ENCODE results near the gene EFNB3. TPM values are rescaled to one million over a fixed set of nuclear protein-coding genes. Genes with fewer than 3 reads are reported as not detected.

Gene EFNB3
- total RNA-seq, 1 donor from 2014 or later: 2.7 TPM

GRCh38 chr17:7732981-7733539, 28.1 kb downstream of the EFNB3 start:
- Histone ChIP-seq H3K4me3 (no peak overlapping the region), H3K36me3 (no peaks in the 10 kb centered on the region), H3K27ac (no peak overlapping the region), H3K9me3 (no peaks in the 10 kb centered on the region), H3K27me3 (no peaks in the 10 kb centered on the region), H3K4me1 (no peaks in the 10 kb centered on the region)
- intact Hi-C loops (cut with DNase I): no loop called here
- TF ChIP-seq POLR2AphosphoS5 (IDR thresholded peaks at IDR 0.05; ENCODE audit: insufficient read depth in 1 of 2, low read depth in 1 of 2): no peak
- no peak for TF ChIP-seq POLR2A (IDR thresholded peaks at IDR 0.05)
- TF ChIP-seq, protein P1, sequence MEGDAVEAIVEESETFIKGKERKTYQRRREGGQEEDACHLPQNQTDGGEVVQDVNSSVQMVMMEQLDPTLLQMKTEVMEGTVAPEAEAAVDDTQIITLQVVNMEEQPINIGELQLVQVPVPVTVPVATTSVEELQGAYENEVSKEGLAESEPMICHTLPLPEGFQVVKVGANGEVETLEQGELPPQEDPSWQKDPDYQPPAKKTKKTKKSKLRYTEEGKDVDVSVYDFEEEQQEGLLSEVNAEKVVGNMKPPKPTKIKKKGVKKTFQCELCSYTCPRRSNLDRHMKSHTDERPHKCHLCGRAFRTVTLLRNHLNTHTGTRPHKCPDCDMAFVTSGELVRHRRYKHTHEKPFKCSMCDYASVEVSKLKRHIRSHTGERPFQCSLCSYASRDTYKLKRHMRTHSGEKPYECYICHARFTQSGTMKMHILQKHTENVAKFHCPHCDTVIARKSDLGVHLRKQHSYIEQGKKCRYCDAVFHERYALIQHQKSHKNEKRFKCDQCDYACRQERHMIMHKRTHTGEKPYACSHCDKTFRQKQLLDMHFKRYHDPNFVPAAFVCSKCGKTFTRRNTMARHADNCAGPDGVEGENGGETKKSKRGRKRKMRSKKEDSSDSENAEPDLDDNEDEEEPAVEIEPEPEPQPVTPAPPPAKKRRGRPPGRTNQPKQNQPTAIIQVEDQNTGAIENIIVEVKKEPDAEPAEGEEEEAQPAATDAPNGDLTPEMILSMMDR (IDR thresholded peaks at IDR 0.05): no peak
- DNase-seq (ENCODE audit: extremely low spot score in 2 of 2): no peak

- H3K27ac ChIP-seq: no peak overlapping the region
- no peaks in the 10 kb centered on the region for H3K9me3 ChIP-seq
- TF ChIP-seq POLR2A (IDR thresholded peaks at IDR 0.05): no peak
- TF ChIP-seq, protein P1 (IDR thresholded peaks at IDR 0.05): no peak
- TF ChIP-seq POLR2AphosphoS5 (IDR thresholded peaks at IDR 0.05; ENCODE audit: insufficient read depth in 1 of 2, low read depth in 1 of 2): no peak
- no peak for DNase-seq (ENCODE audit: extremely low spot score in 2 of 2)
- H3K36me3 ChIP-seq: no peaks in the 10 kb centered on the region
- H3K4me3 ChIP-seq: no peak overlapping the region
- H3K27me3 ChIP-seq: no peaks in the 10 kb centered on the region
- intact Hi-C loops (cut with DNase I): no loop called here
- no peaks in the 10 kb centered on the region for H3K4me1 ChIP-seq
Measured at GRCh38 chr17:7737601-7738000, 32.6 kb downstream of the EFNB3 start.

DNA sequence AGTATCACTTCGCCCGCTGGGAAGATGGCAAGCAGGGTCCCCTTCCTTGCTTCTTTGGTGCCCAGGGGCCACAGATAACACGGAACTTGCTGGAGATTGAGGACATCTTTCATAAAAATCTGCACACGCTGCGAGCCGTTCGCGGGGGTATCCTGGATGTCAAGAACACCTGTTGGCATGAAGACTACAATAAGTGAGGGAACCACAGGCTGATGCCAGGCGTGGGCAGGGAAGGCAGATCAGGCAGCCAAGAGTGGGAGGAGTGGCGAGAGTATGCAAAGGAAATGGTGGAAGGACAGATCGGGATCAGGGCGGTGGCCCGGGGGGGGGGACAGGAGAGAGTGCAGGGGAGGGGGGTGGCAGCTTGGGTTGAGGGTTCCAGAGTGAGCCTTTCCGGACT, 34.7 kb downstream of the EFNB3 start:
- Histone ChIP-seq H3K4me3 (no peak overlapping the region), H3K27me3 (no peaks in the 10 kb centered on the region), H3K36me3 (no peaks in the 10 kb centered on the region), H3K9me3 (no peaks in the 10 kb centered on the region), H3K4me1 (no peaks in the 10 kb centered on the region), H3K27ac (no peak overlapping the region)
- no peak for DNase-seq (ENCODE audit: extremely low spot score in 2 of 2)
- TF ChIP-seq POLR2AphosphoS5 (IDR thresholded peaks at IDR 0.05; ENCODE audit: insufficient read depth in 1 of 2, low read depth in 1 of 2): no peak
- no peak for TF ChIP-seq POLR2A (IDR thresholded peaks at IDR 0.05)
- TF ChIP-seq, protein P1 (IDR thresholded peaks at IDR 0.05): no peak
- intact Hi-C loops (cut with DNase I): no loop called here

- H3K4me1 ChIP-seq: peaks cover under 1% of the 10 kb centered on the region
- DNase-seq (ENCODE audit: extremely low spot score in 2 of 2): no peak
- H3K27me3 ChIP-seq: no peaks in the 10 kb centered on the region
- H3K36me3 ChIP-seq: no peaks in the 10 kb centered on the region
- H3K9me3 ChIP-seq: no peaks in the 10 kb centered on the region
- H3K4me3 ChIP-seq: no peak overlapping the region
- H3K27ac ChIP-seq: no peak overlapping the region
- TF ChIP-seq, protein P1 (IDR thresholded peaks at IDR 0.05): no peak
- no peak for TF ChIP-seq POLR2A (IDR thresholded peaks at IDR 0.05)
- intact Hi-C loops (cut with DNase I): no loop called here
Measured at GRCh38 chr17:7740481-7741001, 35.5 kb downstream of the EFNB3 start.

DNA sequence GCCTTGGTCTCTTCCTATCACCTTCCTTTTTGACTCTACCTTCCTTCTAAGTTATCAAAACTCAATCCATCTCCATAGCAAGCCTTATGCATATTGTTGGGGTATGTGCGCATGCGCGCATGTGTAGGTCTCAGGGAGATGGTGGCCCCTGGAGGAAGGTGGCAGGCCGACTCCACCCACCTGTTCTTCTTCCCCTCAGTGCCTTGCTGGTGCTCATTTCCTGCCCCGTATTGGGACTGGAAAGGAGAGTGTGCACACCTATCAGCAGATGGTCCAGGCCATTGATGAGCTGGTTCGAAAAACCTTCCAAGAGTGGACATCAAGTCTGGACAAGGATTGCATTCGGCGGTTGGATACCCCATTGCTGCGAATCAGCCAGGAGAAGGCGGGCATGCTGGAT, 37.7 kb downstream of the EFNB3 start:
- no peaks in the 10 kb centered on the region for H3K27me3 ChIP-seq
- TF ChIP-seq POLR2AphosphoS5 (IDR thresholded peaks at IDR 0.05; ENCODE audit: insufficient read depth in 1 of 2, low read depth in 1 of 2): no peak
- TF ChIP-seq, protein P1 (IDR thresholded peaks at IDR 0.05): no peak
- TF ChIP-seq POLR2A (IDR thresholded peaks at IDR 0.05): no peak
- no peaks in the 10 kb centered on the region for H3K36me3 ChIP-seq
- no peak overlapping the region for H3K4me3 ChIP-seq
- no peak for DNase-seq (ENCODE audit: extremely low spot score in 2 of 2)
- H3K27ac ChIP-seq: no peak overlapping the region
- H3K4me1 ChIP-seq: peaks cover 10% of the 10 kb centered on the region
- no peaks in the 10 kb centered on the region for H3K9me3 ChIP-seq
- intact Hi-C loops (cut with DNase I): no loop called here

Data from vagina (tissue), 2 donors.